IgD-negative memory B cell (primary cell): Measurements from ENCODE around the gene SNRNP27. TPM values are rescaled to one million over a fixed set of nuclear protein-coding genes. Genes with fewer than 3 reads are reported as not detected.
A peak's percentile ranks its signal among the peaks of the same experiment; 100 is the strongest.

Source experiments
- H3K27ac Mint-ChIP-seq, 3 donors: one replicate each; pipeline ENCODE4 v1.8.0; 2020 to 2022; ENCODE audit warnings: mild to moderate bottlenecking in 3 of 3, mixed read lengths in 3 of 3, moderate library complexity in 1 of 3
- H3K27me3 Mint-ChIP-seq: one replicate; pipeline ENCODE4 v1.8.0; 2021; ENCODE audit warnings: mixed read lengths
- H3K36me3 Mint-ChIP-seq: one replicate; pipeline ENCODE4 v1.8.0; 2020; ENCODE audit warnings: mild to moderate bottlenecking, mixed read lengths
- H3K4me1 Mint-ChIP-seq, 3 donors: one replicate each; pipeline ENCODE4 v1.8.0; 2020 to 2022; ENCODE audit warnings: mixed read lengths in 3 of 3, mild to moderate bottlenecking in 1 of 3
- H3K4me3 Mint-ChIP-seq, 4 donors: one replicate each; pipeline ENCODE4 v1.8.0; 2020 to 2022; ENCODE audit warnings: mild to moderate bottlenecking in 4 of 4, mixed read lengths in 4 of 4, moderate library complexity in 3 of 4
- H3K9me3 Mint-ChIP-seq, 3 donors: one replicate each; pipeline ENCODE4 v1.8.0; 2020 to 2021; ENCODE audit warnings: mixed read lengths in 3 of 3, mild to moderate bottlenecking in 1 of 3
- polyA plus RNA-seq: library from polyadenylated mRNA; unstranded; fragments of 300-500 nt; fragmentation: Illumina TruSeq; gene quantifications from one replicate; pipeline ENCODE4 v1.2.3, GENCODE V29; 2021

SNRNP27 gene
- polyA plus RNA-seq, 1 donor from 2014 or later: 79.0 TPM

GRCh38 chr2:69902213-69902922 is 8.6 kb downstream of the SNRNP27 start:
- Mint-ChIP-seq H3K4me1 (peaks cover 20 to 32% (median 24%) of the 10 kb centered on the region in 3 donors), H3K27me3 (no peaks in the 10 kb centered on the region), H3K27ac (peak overlapping the region; percentile 44 to 86 (median 82)), H3K4me3 (peak overlapping the region; percentile 57 to 93 (median 83)), H3K9me3 (no peaks in the 10 kb centered on the region), H3K36me3 (peaks cover 6% of the 10 kb centered on the region)

- H3K27ac Mint-ChIP-seq: no peak overlapping the region
- no peak overlapping the region for H3K4me3 Mint-ChIP-seq
- no peaks in the 10 kb centered on the region for H3K27me3 Mint-ChIP-seq
- peaks cover 6% of the 10 kb centered on the region for H3K36me3 Mint-ChIP-seq
- H3K4me1 Mint-ChIP-seq: peaks cover 10 to 21% (median 14%) of the 10 kb centered on the region in 3 donors
- no peaks in the 10 kb centered on the region for H3K9me3 Mint-ChIP-seq
Measured at GRCh38 chr2:69907216-69907615, 13.5 kb downstream of the SNRNP27 start.

- Mint-ChIP-seq H3K4me3 (peak overlapping the region in 2 of 4 donors; percentile 22 to 65), H3K27ac (peak overlapping the region; percentile 55 to 85 (median 72)), H3K27me3 (no peaks in the 10 kb centered on the region)
Measured at GRCh38 chr2:69911985-69912563, 18.3 kb downstream of the SNRNP27 start.

GRCh38 chr2:69914164-69914949 is 20.6 kb downstream of the SNRNP27 start:
- H3K36me3 Mint-ChIP-seq: no peaks in the 10 kb centered on the region
- H3K27me3 Mint-ChIP-seq: no peaks in the 10 kb centered on the region
- no peaks in the 10 kb centered on the region for H3K9me3 Mint-ChIP-seq
- peak overlapping the region; percentile 84 to 90 (median 86) for H3K4me3 Mint-ChIP-seq
- peaks cover 6 to 35% (median 29%) of the 10 kb centered on the region in 3 donors for H3K4me1 Mint-ChIP-seq
- peak overlapping the region; percentile 72 to 94 (median 89) for H3K27ac Mint-ChIP-seq

More at GRCh38 chr2:69911985-69912563, 18.3 kb downstream of the SNRNP27 start:
- Mint-ChIP-seq H3K36me3 (peaks cover 2% of the 10 kb centered on the region), H3K4me1 (peaks cover 2 to 19% (median 18%) of the 10 kb centered on the region in 3 donors), H3K9me3 (no peaks in the 10 kb centered on the region)

GRCh38 chr2:69914950-69915945 is 21.5 kb downstream of the SNRNP27 start, which contains the start of gene MXD1:
MXD1 (plus strand) TSS chr2:69915109; CDS start chr2:69915331, 222 bp downstream.
- Mint-ChIP-seq H3K4me3 (peak within 1 kb of the TSS; percentile 84 to 92 (median 88)), H3K36me3 (no peaks in the 10 kb centered on the region), H3K4me1 (peaks cover 6 to 35% (median 29%) of the 10 kb centered on the region in 3 donors), H3K9me3 (no peaks in the 10 kb centered on the region), H3K27me3 (no peaks in the 10 kb centered on the region), H3K27ac (peak within 1 kb of the TSS; percentile 74 to 94 (median 89))

GRCh38 chr2:69916106-69916505 is 22.4 kb downstream of the SNRNP27 start:
- H3K27me3 Mint-ChIP-seq: no peaks in the 10 kb centered on the region
- H3K4me3 Mint-ChIP-seq: peak overlapping the region; percentile 66 to 92 (median 87)
- peaks cover 6 to 38% (median 29%) of the 10 kb centered on the region in 3 donors for H3K4me1 Mint-ChIP-seq
- H3K27ac Mint-ChIP-seq: peak overlapping the region in 2 of 3 donors; percentile 62 to 74
- H3K9me3 Mint-ChIP-seq: no peaks in the 10 kb centered on the region
- H3K36me3 Mint-ChIP-seq: no peaks in the 10 kb centered on the region

- Mint-ChIP-seq H3K4me3 (peak overlapping the region in 2 of 4 donors; percentile 33 to 43), H3K27ac (peak overlapping the region in 1 of 3 donors; percentile 18), H3K36me3 (peaks cover 6% of the 10 kb centered on the region), H3K9me3 (no peaks in the 10 kb centered on the region), H3K27me3 (no peaks in the 10 kb centered on the region), H3K4me1 (peaks cover 4 to 32% (median 25%) of the 10 kb centered on the region in 3 donors)
Measured at GRCh38 chr2:69917852-69918251, 24.1 kb downstream of the SNRNP27 start.

- peaks cover 6% of the 10 kb centered on the region for H3K36me3 Mint-ChIP-seq
- peak overlapping the region in 1 of 3 donors; percentile 18 for H3K27ac Mint-ChIP-seq
- peak overlapping the region in 2 of 4 donors; percentile 33 to 43 for H3K4me3 Mint-ChIP-seq
- no peaks in the 10 kb centered on the region for H3K27me3 Mint-ChIP-seq
- no peaks in the 10 kb centered on the region for H3K9me3 Mint-ChIP-seq
- H3K4me1 Mint-ChIP-seq: peaks cover 4 to 32% (median 24%) of the 10 kb centered on the region in 3 donors
Measured at GRCh38 chr2:69918401-69918800, 24.6 kb downstream of the SNRNP27 start.

GRCh38 chr2:69923116-69923515 is 29.4 kb downstream of the SNRNP27 start:
- H3K36me3 Mint-ChIP-seq: peaks cover 6% of the 10 kb centered on the region
- no peak overlapping the region for H3K4me3 Mint-ChIP-seq
- H3K27ac Mint-ChIP-seq: no peak overlapping the region
- H3K27me3 Mint-ChIP-seq: no peaks in the 10 kb centered on the region
- H3K9me3 Mint-ChIP-seq: no peaks in the 10 kb centered on the region
- peaks cover 0 to 9% (median 6%) of the 10 kb centered on the region in 3 donors for H3K4me1 Mint-ChIP-seq

GRCh38 chr2:69926849-69927515 is 33.2 kb downstream of the SNRNP27 start:
- Mint-ChIP-seq H3K27me3 (no peaks in the 10 kb centered on the region), H3K27ac (no peak overlapping the region), H3K9me3 (no peaks in the 10 kb centered on the region), H3K4me3 (no peak overlapping the region), H3K36me3 (no peaks in the 10 kb centered on the region), H3K4me1 (peaks cover 0 to 2% (median 0%) of the 10 kb centered on the region in 3 donors)

GRCh38 chr2:69931832-69932595 is 38.3 kb downstream of the SNRNP27 start:
- Mint-ChIP-seq H3K4me1 (peaks cover 0 to 8% (median 5%) of the 10 kb centered on the region in 3 donors), H3K4me3 (no peak overlapping the region), H3K27ac (no peak overlapping the region), H3K27me3 (no peaks in the 10 kb centered on the region), H3K36me3 (no peaks in the 10 kb centered on the region), H3K9me3 (no peaks in the 10 kb centered on the region)

- Mint-ChIP-seq H3K36me3 (no peaks in the 10 kb centered on the region), H3K27ac (no peak overlapping the region), H3K27me3 (no peaks in the 10 kb centered on the region), H3K9me3 (no peaks in the 10 kb centered on the region), H3K4me3 (no peak overlapping the region), H3K4me1 (peaks cover 0 to 8% (median 5%) of the 10 kb centered on the region in 3 donors)
Measured at GRCh38 chr2:69932596-69932922, 38.8 kb downstream of the SNRNP27 start.

GRCh38 chr2:69933254-69933828 is 39.6 kb downstream of the SNRNP27 start:
- Mint-ChIP-seq H3K27ac (peak overlapping the region in 1 of 3 donors; percentile 47), H3K4me3 (peak overlapping the region in 1 of 4 donors; percentile 71), H3K27me3 (no peaks in the 10 kb centered on the region), H3K9me3 (no peaks in the 10 kb centered on the region), H3K36me3 (no peaks in the 10 kb centered on the region), H3K4me1 (peaks cover 0 to 8% (median 5%) of the 10 kb centered on the region in 3 donors)
